ENCODE results near the gene CD28.
A peak's percentile ranks its signal among the peaks of the same experiment; 100 is the strongest.
"Not testable (repeated sequence)": the region's sequence is repeated elsewhere in the genome, so short reads cannot be mapped to it uniquely, and the experiment has no call there.

Gene CD28

GRCh38 chr2:203750346-203751068 is 44.1 kb downstream of the CD28 start:
- no peak for DNase-seq

- no peak for DNase-seq
Measured at GRCh38 chr2:203751685-203752271, 45.3 kb downstream of the CD28 start.

GRCh38 chr2:203756161-203756560 is 49.7 kb downstream of the CD28 start:
- DNase-seq = no peak

GRCh38 chr2:203758841-203759689 is 52.6 kb downstream of the CD28 start:
- no peak for DNase-seq

GRCh38 chr2:203759690-203760365 is 53.4 kb downstream of the CD28 start:
- DNase-seq = no peak

GRCh38 chr2:203761121-203761520 is 54.7 kb downstream of the CD28 start:
- DNase-seq = no peak

GRCh38 chr2:203763241-203763937 is 57.0 kb downstream of the CD28 start:
- DNase-seq = no peak

GRCh38 chr2:203763938-203764664 is 57.7 kb downstream of the CD28 start:
- DNase-seq = no peak

- no peak for DNase-seq
Measured at GRCh38 chr2:203772456-203773165, 66.2 kb downstream of the CD28 start.

GRCh38 chr2:203774760-203775159 is 68.3 kb downstream of the CD28 start:
- no peak for DNase-seq

GRCh38 chr2:203775684-203776083 is 69.2 kb downstream of the CD28 start:
- DNase-seq = no peak

GRCh38 chr2:203777030-203777429 is 70.6 kb downstream of the CD28 start:
- no peak for DNase-seq

GRCh38 chr2:203779477-203780073 is 73.1 kb downstream of the CD28 start:
- DNase-seq = peak; percentile 12

- DNase-seq = no peak
Measured at GRCh38 chr2:203780231-203780630, 73.8 kb downstream of the CD28 start.

- no peak for DNase-seq
Measured at GRCh38 chr2:203781151-203781550, 74.7 kb downstream of the CD28 start.

GRCh38 chr2:203782262-203782976 is 76.0 kb downstream of the CD28 start:
- peak; percentile 83 for DNase-seq

- DNase-seq = no peak
Measured at GRCh38 chr2:203783496-203784203, 77.2 kb downstream of the CD28 start.

GRCh38 chr2:203784710-203785270 is 78.4 kb downstream of the CD28 start:
- not testable (repeated sequence) for DNase-seq

Data from CD4-positive, alpha-beta T cell treated with Interleukin-10 for 1 hour (primary cell).